ENCODE results near the gene SFXN5.

DNA sequence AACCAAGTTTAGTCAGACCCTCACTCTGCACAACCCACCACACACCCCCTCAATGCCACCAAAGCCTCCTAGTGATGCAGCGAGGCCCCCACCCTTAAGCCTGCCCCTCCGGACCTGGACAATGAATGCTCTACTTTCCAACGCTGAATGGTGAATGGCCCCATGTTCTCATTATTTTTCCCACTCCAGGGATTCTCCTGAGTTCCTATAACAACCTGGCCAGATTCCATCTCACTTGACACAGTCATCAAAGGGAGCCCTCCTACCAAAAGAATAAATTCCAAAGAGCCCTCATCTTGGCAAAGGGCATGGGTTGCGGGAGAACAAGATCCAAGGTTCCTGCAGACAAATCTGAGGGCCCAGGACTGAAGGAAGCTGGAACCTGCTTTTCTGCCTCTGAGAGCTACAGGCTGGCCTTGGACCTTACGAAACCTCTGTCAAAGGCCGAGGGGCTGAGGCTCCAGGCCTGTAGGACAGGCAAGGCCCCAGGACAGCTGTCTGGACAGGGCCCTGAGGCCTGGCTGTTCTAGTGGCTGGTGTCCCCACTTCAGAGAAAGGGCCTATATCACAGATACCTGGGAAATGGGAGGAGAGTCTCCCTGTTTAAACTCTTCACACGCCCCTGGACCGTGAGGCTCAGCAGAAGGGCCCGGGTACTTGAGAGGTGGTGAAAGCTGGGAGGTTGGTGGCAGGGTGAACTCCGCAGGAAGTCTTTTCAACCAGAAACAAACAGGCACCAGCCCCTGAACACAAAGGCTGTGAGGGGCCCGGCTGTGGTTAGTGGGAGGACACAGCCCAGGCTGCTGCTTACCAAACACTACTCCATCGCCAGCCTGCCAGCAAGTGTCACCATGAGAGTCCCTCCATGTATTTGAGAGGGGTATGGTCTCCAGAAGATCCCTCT lies 27.3 kb downstream of the SFXN5 start:
- no peak for TF ChIP-seq POLR2A (IDR thresholded peaks at IDR 0.05)
- TF ChIP-seq, protein P1, sequence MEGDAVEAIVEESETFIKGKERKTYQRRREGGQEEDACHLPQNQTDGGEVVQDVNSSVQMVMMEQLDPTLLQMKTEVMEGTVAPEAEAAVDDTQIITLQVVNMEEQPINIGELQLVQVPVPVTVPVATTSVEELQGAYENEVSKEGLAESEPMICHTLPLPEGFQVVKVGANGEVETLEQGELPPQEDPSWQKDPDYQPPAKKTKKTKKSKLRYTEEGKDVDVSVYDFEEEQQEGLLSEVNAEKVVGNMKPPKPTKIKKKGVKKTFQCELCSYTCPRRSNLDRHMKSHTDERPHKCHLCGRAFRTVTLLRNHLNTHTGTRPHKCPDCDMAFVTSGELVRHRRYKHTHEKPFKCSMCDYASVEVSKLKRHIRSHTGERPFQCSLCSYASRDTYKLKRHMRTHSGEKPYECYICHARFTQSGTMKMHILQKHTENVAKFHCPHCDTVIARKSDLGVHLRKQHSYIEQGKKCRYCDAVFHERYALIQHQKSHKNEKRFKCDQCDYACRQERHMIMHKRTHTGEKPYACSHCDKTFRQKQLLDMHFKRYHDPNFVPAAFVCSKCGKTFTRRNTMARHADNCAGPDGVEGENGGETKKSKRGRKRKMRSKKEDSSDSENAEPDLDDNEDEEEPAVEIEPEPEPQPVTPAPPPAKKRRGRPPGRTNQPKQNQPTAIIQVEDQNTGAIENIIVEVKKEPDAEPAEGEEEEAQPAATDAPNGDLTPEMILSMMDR (IDR thresholded peaks at IDR 0.05) = no peak

All from testis (tissue), 2 donors.